GM21423 (cell line): Measurements from ENCODE around the gene FOXO4.
A peak's percentile ranks its signal among the peaks of the same experiment; 100 is the strongest.

Source experiments
- ATAC-seq: cut with Tn5 transposase; IDR thresholded peaks from one replicate; pipeline ENCODE4 v1.9.1; 2021; ENCODE audit warnings: mild to moderate bottlenecking, moderate library complexity; ENCODE audit not compliant: unreplicated experiment

FOXO4 gene

DNA sequence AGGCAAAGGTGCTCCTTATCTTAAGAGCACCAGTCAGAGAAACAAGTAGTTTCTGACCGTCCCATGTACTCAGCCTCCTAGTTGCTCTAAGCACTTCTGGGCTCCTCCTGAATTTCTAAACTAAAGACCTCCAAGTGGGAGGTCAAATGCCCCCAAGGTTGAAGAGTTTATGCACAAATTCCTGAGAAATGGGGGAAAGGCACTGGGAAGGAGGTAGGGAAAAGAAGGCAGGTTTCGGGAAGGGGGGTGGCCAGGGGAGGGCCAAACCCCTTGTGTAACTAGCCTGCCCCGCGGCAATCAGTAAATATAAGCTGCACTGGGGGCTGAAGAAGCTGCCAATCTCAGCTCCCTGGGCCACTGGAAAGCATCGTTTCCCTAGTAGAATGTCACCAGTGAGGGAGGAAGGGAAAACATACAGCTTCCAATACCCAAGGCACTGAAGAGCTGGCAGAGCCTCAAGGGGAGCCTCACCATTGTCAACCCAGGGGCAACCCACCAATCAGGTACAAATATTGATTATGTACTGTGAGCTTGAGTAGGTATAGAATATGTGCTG is 3.4 kb downstream of the FOXO4 start:
- ATAC-seq, result no peak

- no peak for ATAC-seq
Observed at GRCh38 chrX:71099736-71100135, 4.1 kb downstream of the FOXO4 start.

DNA sequence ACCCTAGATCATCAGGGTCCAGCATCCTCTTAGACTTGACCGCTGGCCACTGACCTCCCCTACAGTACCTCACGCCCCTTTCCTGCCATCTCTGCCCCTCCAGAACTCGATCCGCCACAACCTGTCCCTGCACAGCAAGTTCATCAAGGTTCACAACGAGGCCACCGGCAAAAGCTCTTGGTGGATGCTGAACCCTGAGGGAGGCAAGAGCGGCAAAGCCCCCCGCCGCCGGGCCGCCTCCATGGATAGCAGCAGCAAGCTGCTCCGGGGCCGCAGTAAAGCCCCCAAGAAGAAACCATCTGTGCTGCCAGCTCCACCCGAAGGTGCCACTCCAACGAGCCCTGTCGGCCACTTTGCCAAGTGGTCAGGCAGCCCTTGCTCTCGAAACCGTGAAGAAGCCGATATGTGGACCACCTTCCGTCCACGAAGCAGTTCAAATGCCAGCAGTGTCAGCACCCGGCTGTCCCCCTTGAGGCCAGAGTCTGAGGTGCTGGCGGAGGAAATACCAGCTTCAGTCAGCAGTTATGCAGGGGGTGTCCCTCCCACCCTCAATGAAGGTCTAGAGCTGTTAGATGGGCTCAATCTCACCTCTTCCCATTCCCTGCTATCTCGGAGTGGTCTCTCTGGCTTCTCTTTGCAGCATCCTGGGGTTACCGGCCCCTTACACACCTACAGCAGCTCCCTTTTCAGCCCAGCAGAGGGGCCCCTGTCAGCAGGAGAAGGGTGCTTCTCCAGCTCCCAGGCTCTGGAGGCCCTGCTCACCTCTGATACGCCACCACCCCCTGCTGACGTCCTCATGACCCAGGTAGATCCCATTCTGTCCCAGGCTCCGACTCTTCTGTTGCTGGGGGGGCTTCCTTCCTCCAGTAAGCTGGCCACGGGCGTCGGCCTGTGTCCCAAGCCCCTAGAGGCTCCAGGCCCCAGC is 5.2 kb downstream of the FOXO4 start:
- no peak for ATAC-seq

DNA sequence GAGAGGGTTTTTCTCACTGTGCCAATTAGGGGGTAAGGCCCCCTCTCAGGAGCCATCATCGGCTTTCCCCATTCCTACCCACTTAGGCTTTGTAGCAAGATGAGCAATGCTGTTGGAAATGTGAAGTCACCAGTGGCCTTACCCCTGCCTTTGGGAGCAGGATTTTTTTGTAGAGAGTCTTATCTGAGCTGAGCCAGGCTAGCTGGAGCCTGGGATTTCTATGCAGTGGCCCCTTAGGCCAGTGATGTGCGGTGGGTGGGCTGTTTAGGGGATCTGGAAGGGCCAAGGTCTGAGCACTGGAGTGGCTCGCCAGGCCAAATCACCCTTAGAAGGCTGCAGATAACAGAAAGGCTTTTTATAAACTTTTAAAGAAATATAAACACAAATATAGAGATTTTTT is 6.6 kb downstream of the FOXO4 start:
- ATAC-seq, result no peak

DNA sequence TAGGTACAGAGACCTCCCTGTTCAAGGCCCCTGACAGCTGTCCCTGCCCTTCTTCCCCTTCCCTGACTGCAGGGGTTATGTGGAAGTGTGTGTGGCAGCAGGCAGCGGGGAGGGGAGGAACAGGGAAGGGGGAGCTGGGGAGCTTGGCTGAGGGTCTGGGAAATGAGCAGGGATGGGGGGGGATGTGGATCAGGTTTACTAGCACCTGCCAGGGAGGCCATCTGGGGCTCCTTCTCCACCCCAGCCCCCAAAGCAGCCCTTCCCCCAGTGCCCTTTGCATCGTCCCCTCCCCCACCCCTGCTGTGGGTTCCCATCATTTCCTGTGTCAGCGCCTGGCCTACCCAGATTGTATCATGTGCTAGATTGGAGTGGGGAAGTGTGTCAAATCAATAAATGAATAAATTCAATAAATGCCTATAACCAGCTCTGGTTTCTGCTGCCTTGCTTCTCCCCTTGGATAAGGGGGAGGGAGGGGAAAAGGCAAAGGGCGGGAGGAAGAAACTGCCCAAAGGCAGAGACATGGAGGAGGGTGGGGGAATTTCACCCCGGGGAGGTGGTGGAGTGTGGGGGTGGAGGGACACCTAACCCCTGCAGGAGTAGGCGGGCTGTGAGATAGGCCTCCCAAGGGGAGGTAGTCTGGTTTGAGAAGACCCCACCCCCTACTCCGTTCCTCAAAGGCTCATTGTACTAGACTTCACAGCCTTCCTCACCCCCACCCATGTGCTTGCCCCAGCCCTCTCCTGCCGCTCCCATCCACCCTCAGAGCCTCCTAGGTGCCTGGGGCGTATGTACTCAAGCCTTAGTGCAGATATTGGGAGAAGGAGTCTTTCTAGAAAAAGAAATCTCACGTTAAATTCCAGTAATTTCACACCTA is 7.7 kb downstream of the FOXO4 start:
- ATAC-seq, result peak; percentile 50

GRCh38 chrX:71105628-71106027 is 10.0 kb downstream of the FOXO4 start:
- ATAC-seq, result no peak

DNA sequence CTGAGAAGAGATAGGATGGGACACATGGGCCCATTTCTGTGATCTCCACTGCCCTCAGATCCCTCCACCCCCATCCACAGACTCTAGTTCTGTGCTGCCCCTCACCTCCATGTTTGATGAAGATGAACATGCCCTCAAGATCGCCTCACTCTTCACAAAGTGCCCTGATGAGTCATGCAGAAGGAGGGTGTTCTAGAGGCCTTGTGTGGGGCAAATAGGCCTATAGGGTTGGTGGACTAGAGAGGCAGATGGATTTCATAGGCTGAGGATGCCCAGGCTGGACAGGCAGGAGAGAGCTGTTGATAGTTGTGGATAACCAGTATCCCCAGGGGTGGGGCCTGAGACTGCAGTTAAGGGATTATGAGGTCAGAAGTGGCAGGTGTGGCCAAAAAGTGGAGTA is 10.8 kb downstream of the FOXO4 start, which contains the start of gene CXorf65:
Gene CXorf65, minus strand, starts transcription at position 314 of the 400 bp plus-strand sequence. Its CDS starts 184 bp downstream, at position 130.
- no peak for ATAC-seq

DNA sequence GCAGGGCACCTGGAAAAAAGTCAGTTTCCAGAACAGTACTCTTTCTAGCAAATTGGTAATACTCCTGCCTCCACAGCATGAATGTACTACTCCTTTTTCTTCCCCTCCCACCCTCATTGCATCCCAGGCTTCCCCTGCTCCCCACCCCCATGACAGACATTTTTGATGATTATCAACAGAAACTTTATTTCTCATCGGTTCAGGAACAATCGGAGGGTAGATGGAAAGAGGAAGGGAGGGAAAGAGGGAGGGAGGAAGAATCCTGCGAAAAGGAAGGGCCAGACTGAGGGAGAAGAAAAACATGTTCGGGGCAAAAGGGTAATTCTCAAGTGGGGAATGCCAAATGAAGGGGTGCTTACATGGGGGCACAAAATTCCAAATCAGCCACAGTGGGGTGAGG is 11.6 kb downstream of the FOXO4 start:
- ATAC-seq, result no peak

DNA sequence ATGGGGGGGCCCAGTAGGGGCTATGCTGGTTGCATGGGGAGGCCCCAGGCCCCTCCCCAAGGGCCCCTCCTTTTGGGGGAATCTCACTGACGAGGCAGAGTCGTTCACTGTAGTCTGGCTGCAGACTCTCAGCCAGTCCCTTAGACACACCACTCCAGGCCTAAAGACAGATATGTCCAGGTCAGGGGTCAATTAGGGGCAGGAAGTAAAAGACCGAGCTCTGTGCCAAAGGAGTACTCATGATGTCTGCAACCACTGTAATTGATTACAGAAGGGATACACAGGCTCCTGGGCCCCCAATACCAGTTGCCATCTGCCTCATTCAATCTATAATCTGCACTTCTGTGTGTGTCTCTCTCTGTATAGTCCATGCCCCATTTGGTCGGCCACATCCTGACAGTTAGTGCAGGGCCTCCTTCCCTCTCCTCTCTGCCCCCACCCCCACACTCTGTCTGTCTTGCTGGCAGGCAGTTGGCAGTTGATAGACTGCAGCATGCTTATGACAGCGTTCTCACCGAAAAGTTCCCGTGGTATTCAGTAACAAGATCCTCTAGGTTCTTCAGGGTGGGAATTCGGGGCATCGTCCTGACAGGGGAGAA is 12.2 kb downstream of the FOXO4 start:
- no peak for ATAC-seq

- no peak for ATAC-seq
Observed at GRCh38 chrX:71109051-71109450, 13.4 kb downstream of the FOXO4 start.

DNA sequence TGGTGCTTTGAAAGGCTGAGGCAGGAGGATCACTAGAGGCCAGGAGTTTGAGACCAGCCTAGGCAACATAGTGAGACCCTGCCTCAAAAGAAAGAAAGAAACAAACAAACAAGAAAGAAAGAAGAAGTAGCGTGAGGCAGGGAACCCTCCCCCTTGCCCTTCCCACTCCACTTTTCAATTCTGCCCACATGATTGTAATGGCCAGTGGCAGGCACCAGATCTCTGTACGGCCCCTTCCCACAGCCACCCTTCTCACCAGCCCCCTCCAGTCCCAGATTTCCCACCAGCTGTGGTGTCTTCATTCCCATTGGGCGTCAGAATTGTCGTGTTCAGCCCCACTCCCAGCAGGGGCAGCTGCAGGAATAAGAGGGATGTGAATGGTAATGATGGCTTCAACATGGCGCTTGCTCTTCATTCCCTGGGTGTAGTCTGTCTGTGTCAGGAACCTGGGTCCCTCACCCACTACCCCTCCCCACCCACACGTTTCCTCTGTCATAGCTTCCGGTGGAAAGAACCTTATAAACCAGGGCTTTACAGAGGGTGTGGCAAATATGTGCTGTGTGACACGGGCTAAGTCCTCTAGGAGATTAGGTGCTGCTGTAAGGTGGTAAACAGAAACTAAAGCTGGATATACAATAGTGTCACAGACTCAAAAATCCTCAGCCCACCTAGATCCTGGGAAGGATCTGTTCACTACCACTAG is 15.6 kb downstream of the FOXO4 start, which contains the start of gene IL2RG:
Gene IL2RG, minus strand, starts transcription at position 437 of the 703 bp plus-strand sequence. Its CDS starts 38 bp downstream, at position 399.
- peak; percentile 92 for ATAC-seq

DNA sequence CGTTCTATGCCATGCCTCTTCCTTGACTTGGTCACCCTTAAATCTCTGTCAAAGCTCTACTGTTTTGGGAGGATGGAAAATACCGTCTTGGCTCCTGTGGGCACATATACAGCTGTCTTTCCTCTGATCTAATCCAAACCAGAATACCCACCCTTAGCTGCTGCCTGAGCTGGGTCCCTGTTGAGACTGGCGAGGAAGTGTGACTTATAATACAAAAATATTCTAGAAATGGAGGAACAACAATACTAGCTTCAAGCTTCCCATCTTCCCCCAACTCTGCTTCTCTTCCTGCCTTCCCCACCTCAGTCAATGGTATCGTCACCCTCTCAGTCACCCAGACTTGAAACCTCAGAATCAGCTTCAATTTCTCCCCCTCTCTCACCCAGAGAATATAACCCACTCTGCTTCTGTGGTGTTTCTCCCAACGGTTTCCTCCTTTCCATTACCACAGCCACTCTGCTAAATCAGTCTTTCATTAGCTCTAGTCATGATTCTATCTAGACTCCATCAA is 16.3 kb downstream of the FOXO4 start:
- ATAC-seq, result peak; percentile 18

DNA sequence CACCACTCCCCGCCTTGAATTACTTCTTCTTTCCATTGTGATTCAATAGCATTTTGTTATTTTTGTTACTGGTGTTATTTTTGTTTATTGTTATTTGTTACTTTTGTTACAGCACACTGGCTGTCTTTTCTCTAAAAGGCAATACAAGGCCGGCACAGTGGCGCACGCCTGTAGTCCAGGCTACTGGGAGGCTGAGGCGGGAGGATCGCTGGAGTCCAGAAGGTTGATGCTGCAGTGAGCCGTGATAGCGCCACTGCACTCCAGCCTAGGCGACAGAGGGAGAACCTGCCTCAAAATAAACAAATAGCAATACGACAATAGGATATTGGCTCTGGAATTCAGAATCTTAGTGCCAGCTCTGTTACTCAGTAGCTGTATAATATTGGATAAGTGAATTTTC is 21.7 kb downstream of the FOXO4 start:
- no peak for ATAC-seq

DNA sequence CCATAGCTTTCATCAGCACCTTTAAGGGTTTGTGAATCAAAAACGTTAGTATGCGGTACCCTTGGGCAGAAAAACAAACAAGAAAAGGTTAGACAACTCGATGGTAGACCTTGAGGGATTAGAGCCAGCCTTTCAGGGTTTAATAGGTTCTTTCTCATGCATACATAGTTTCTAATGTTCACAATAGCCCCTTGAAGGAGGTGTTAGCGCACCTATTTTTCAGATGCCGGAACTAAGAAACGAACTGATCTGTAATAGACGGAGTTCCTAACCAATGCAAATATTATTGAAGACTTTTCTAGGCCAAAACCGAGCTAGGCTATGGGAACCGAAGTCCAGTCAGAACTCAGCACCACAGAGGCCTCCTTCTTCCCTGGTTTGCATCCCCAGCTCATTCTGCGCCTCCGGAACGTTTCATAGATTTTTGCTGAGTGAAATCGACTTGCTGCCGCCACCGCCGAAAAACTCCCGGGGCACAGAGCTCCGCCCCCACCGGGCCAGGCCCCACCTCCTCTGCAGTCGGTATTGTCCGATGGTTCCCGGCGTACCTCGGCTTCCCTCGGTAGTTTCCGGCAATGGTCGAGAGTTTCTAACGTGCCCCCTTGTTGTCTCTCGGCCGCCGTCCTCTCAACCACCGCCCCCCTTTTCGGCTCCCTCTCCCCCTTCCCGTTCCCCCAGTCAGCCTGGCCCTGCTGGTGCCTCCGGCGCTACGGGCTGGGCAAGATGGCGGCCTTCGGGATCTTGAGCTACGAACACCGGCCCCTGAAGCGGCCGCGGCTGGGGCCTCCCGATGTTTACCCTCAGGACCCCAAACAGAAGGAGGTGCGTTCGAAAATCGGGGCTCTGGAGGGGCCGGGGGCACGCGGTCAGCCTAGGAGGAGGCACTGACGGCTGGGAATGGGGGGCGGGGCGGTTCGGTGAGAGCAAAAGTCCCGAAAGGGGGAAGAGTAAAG is 22.7 kb downstream of the FOXO4 start, which contains the start of gene MED12:
Gene MED12, plus strand, starts transcription at position 565 of the 953 bp plus-strand sequence. Its CDS starts 159 bp downstream, at position 724.
- ATAC-seq, result peak; percentile 95

DNA sequence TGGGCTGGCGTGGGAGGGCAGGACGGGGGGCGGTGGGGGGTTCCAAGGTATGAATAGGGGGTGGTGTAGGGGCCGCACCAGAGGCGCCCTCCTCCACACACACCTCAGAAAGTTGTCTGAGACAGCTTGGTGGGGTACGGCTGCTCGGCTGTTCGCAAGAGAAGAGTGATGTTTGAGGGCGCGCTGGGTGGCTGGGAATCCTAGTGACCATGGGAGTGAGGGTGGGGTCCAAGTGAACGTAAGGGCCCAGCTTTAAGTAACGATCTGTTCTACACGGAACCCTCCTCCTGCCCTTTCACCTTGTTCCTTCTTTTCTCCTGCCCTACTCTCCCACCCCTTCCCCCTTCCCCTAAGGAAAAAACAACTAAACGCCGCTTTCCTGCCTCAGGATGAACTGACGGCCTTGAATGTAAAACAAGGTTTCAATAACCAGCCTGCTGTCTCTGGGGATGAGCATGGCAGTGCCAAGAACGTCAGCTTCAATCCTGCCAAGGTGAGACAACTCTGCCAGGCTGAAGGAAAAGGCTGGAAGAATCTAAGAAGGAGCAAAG is 23.4 kb downstream of the FOXO4 start:
- ATAC-seq, result no peak

- ATAC-seq, result no peak
Observed at GRCh38 chrX:71128166-71128833, 32.6 kb downstream of the FOXO4 start.

- peak; percentile 51 for ATAC-seq
Observed at GRCh38 chrX:71128915-71129765, 33.5 kb downstream of the FOXO4 start.
